Tibial artery (tissue), 4 donors: ENCODE measurements around the gene C1QTNF5.

ENCODE experiments used
- DNase-seq, 2 donors: peaks; one replicate each; pipeline ENCODE4 v3.0.0-alpha.2; 2019
- H3K27ac ChIP-seq, 2 donors: fragments of 200-600 bp; sonication (generic) in 1 of 2; 1 replicate in 1 of 2; 2 replicates in 1 of 2; pipeline ENCODE4 v1.5.1; 2018 to 2019; ENCODE audit warnings: mild to moderate bottlenecking in 1 of 2
- H3K27me3 ChIP-seq, 2 donors: fragments of 200-600 bp; sonication (generic) in 1 of 2; one replicate each; pipeline versions ENCODE4 v1.5.1 to v1.6.0; 2016 to 2019
- H3K36me3 ChIP-seq, 3 donors: fragments of 200-600 bp; sonication (generic) in 2 of 3; one replicate each; pipeline ENCODE4 v1.5.1; 2016 to 2019; ENCODE audit warnings: mild to moderate bottlenecking in 2 of 3
- H3K4me1 ChIP-seq, 4 donors: fragments of 200-600 bp; sonication (generic) in 2 of 4; 1 replicate in 3 of 4; 2 replicates in 1 of 4; pipeline ENCODE4 v1.5.1; 2016 to 2019
- H3K4me3 ChIP-seq, 2 donors: fragments of 200-600 bp; sonication (generic) in 1 of 2; 1 replicate in 1 of 2; 2 replicates in 1 of 2; pipeline ENCODE4 v1.5.1; 2018 to 2019; ENCODE audit warnings: mild to moderate bottlenecking in 2 of 2
- H3K9me3 ChIP-seq, 3 donors: fragments of 200-600 bp; sonication (generic) in 1 of 3; one replicate each; pipeline ENCODE4 v1.5.1; 2016 to 2019
- intact Hi-C: fragments of 100-400 bp; cut with DNase I; formaldehyde crosslinking; loops from one replicate; pipeline ENCODE4 v1.15.0; 2023; ENCODE audit warnings: low total_unique reads
- TF ChIP-seq, protein P1 (sequence below), 2 experiments: fragments of 200-600 bp in 1 of 2; fragments of 450-650 bp in 1 of 2; IDR thresholded peaks; one replicate each; pipeline ENCODE4 v1.5.1; 2017 to 2019; ENCODE audit warnings: antibody characterized with exemption in 2 of 2, mild to moderate bottlenecking in 1 of 2, moderate library complexity in 1 of 2

The C1QTNF5 gene

GRCh38 chr11:119361941-119362725 is 21.4 kb upstream of the C1QTNF5 start:
- intact Hi-C loops: no loop called here
- Histone ChIP-seq H3K9me3 (no peaks in the 10 kb centered on the region), H3K4me3 (peak overlapping the region; percentile 56 to 58), H3K4me1 (peaks cover 3 to 68% (median 53%) of the 10 kb centered on the region in 4 donors), H3K27me3 (no peaks in the 10 kb centered on the region), H3K36me3 (peaks cover 0 to 23% (median 6%) of the 10 kb centered on the region in 3 donors), H3K27ac (peak overlapping the region; percentile 78 to 84)
- TF ChIP-seq, protein P1, sequence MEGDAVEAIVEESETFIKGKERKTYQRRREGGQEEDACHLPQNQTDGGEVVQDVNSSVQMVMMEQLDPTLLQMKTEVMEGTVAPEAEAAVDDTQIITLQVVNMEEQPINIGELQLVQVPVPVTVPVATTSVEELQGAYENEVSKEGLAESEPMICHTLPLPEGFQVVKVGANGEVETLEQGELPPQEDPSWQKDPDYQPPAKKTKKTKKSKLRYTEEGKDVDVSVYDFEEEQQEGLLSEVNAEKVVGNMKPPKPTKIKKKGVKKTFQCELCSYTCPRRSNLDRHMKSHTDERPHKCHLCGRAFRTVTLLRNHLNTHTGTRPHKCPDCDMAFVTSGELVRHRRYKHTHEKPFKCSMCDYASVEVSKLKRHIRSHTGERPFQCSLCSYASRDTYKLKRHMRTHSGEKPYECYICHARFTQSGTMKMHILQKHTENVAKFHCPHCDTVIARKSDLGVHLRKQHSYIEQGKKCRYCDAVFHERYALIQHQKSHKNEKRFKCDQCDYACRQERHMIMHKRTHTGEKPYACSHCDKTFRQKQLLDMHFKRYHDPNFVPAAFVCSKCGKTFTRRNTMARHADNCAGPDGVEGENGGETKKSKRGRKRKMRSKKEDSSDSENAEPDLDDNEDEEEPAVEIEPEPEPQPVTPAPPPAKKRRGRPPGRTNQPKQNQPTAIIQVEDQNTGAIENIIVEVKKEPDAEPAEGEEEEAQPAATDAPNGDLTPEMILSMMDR (IDR thresholded peaks at IDR 0.05): no peak
- no peak for DNase-seq

GRCh38 chr11:119361056-119361787 is 20.5 kb upstream of the C1QTNF5 start:
- Histone ChIP-seq H3K27ac (peak overlapping the region; percentile 78 to 84), H3K36me3 (peaks cover 0 to 23% (median 6%) of the 10 kb centered on the region in 3 donors), H3K4me3 (peak overlapping the region in 1 of 2 donors; percentile 56), H3K9me3 (no peaks in the 10 kb centered on the region), H3K4me1 (peaks cover 3 to 67% (median 57%) of the 10 kb centered on the region in 4 donors), H3K27me3 (no peaks in the 10 kb centered on the region)
- TF ChIP-seq, protein P1 (IDR thresholded peaks at IDR 0.05): peak in 1 of 2 experiments; percentile 4
- intact Hi-C loops: no loop called here
- peak; percentile 74 to 93 for DNase-seq

GRCh38 chr11:119359365-119360214 is 18.9 kb upstream of the C1QTNF5 start:
- Histone ChIP-seq H3K4me3 (no peak overlapping the region), H3K9me3 (no peaks in the 10 kb centered on the region), H3K36me3 (peaks cover 0 to 23% (median 6%) of the 10 kb centered on the region in 3 donors), H3K27me3 (no peaks in the 10 kb centered on the region), H3K4me1 (peaks cover 3 to 55% (median 47%) of the 10 kb centered on the region in 4 donors), H3K27ac (no peak overlapping the region)
- TF ChIP-seq, protein P1 (IDR thresholded peaks at IDR 0.05): no peak
- intact Hi-C loops: no loop called here
- no peak for DNase-seq

DNA sequence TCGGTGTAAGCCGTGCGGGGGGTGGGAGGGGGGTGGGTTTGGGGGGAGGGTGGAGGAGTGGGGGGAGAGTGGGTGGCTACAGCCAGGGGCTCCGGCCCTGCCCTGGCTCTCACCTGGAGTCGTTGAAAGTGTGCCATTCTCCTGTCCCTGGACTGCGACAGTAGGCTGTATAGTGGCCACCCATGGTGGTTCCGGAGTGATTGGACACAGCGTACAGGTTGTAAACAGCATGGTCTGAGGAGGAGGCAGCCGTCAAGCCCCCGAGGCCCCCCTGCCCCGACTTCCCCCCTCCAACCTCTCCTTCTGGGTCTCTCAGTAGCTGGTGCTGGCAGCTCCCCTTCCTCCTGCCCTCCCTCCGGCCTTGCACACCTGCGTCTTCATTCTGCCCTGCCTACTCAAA is 16.4 kb upstream of the C1QTNF5 start:
- H3K27ac ChIP-seq: peak overlapping the region; percentile 54 to 63
- peak overlapping the region; percentile 42 to 55 for H3K4me3 ChIP-seq
- TF ChIP-seq, protein P1 (IDR thresholded peaks at IDR 0.05): no peak
- peaks cover 0 to 23% (median 6%) of the 10 kb centered on the region in 3 donors for H3K36me3 ChIP-seq
- no peak for DNase-seq
- H3K4me1 ChIP-seq: peaks cover 3 to 30% (median 24%) of the 10 kb centered on the region in 4 donors
- no peaks in the 10 kb centered on the region for H3K27me3 ChIP-seq
- intact Hi-C loops: loop anchor here (2.0 kb wide), 1 partner anchor 18 kb away; no protein-coding TSS in a partner anchor
- no peaks in the 10 kb centered on the region for H3K9me3 ChIP-seq
